ENCODE results near the gene RAB24. TPM values are rescaled to one million over a fixed set of nuclear protein-coding genes. Genes with fewer than 3 reads are reported as not detected.

RAB24 gene
- total and polyA plus RNA-seq, 2 experiments from 2014 or later: 27.1 to 27.7 TPM

- peaks cover 6% of the 10 kb centered on the region for H3K4me1 ChIP-seq (ENCODE audit: insufficient read depth)
- H3K4me3 Mint-ChIP-seq: peak overlapping the region; percentile 99
- H3K9me2 ChIP-seq (ENCODE audit: insufficient read depth): peaks cover 4% of the 10 kb centered on the region; the same call in 1 of the 2 replicates
- DNase-seq (ENCODE audit: low spot score): no peak
- peaks cover 11% of the 10 kb centered on the region for H3K27me3 Mint-ChIP-seq (ENCODE audit: insufficient read depth, low read depth, poor library complexity)
- H3K4me3 ChIP-seq: peak overlapping the region; percentile 99
- H3K79me2 ChIP-seq (replicated peaks; ENCODE audit: insufficient read depth): peaks cover 55% of the 10 kb centered on the region
- H3K27me3 ChIP-seq (ENCODE audit: insufficient read depth): no peaks in the 10 kb centered on the region; the same call in 1 of the 2 replicates
- H4K20me1 ChIP-seq (replicated peaks; ENCODE audit: insufficient read depth): peaks cover 22% of the 10 kb centered on the region
- H3K9me3 Mint-ChIP-seq: no peaks in the 10 kb centered on the region
- peaks cover 22% of the 10 kb centered on the region for H3K4me1 Mint-ChIP-seq
- peak overlapping the region; percentile 17 for H2AFZ ChIP-seq
- H3K27ac ChIP-seq (ENCODE audit: low read depth): peak overlapping the region; percentile 96
- H3K27ac Mint-ChIP-seq: peak overlapping the region; percentile 100
- TF ChIP-seq CTCF (conservative IDR thresholded peaks at IDR 0.05; ENCODE audit: low read depth in 2 of 2) (no peak), ZNF331 (CRISPR knock-in tag; IDR thresholded peaks at IDR 0.05; ENCODE audit: low read depth) (no peak), POLR2AphosphoS5 (IDR thresholded peaks at IDR 0.05; ENCODE audit: low read depth) (no peak), REST (IDR thresholded peaks at IDR 0.05; ENCODE audit: unreplicated experiment) (no peak), CREB1 (CRISPR knock-in tag; IDR thresholded peaks at IDR 0.05; ENCODE audit: low read depth) (no peak), ZNF462 (CRISPR knock-in tag; IDR thresholded peaks at IDR 0.05) (no peak), JUNB (IDR thresholded peaks at IDR 0.05; ENCODE audit: unreplicated experiment) (no peak)
- peaks cover 13% of the 10 kb centered on the region; the same call in 1 of the 2 replicates for H3K36me3 ChIP-seq (ENCODE audit: insufficient read depth)
- peak overlapping the region; percentile 97 for H3K4me2 ChIP-seq
- peak; percentile 10; the same call in 2 of the 3 replicates for ATAC-seq
- H3F3A ChIP-seq (replicated peaks; ENCODE audit: low read depth): 0 out of 2 replicates have a peak, but pooled peaks cover 6% of the 10 kb centered on the region
- H3K36me3 Mint-ChIP-seq (ENCODE audit: low read depth): peaks cover 14% of the 10 kb centered on the region
Observed at GRCh38 chr5:177350776-177351391, 47.4 kb upstream of the RAB24 start.

All from GM23338 (cell line).